Fibroblast of villous mesenchyme (primary cell): ENCODE data around the gene VNN1. TPM values are rescaled to one million over a fixed set of nuclear protein-coding genes. Genes with fewer than 3 reads are reported as not detected.

Experiments used
- DNase-seq: peaks from one replicate; pipeline ENCODE4 v3.0.0-alpha.2; 2010; ENCODE audit warnings: low read depth
- H3K4me3 ChIP-seq: 2 replicates; pipeline ENCODE4 v1.5.1; 2011; ENCODE audit warnings: low read depth, mild to moderate bottlenecking, low read length
- total RNA-seq: library from RNA; depleted of rRNA; stranded (reverse); fragments of >200 nt; gene quantifications from 2 replicates; pipeline ENCODE4 v1.2.3, GENCODE V29; 2012
- TF ChIP-seq, protein P1 (sequence below): IDR thresholded peaks from 2 replicates; pipeline ENCODE4 v1.5.1; 2012; ENCODE audit warnings: low read depth, mild to moderate bottlenecking, low read length; ENCODE audit not compliant: insufficient read depth

VNN1 gene
- total RNA-seq, 1 donor, result under 0.01 TPM

DNA sequence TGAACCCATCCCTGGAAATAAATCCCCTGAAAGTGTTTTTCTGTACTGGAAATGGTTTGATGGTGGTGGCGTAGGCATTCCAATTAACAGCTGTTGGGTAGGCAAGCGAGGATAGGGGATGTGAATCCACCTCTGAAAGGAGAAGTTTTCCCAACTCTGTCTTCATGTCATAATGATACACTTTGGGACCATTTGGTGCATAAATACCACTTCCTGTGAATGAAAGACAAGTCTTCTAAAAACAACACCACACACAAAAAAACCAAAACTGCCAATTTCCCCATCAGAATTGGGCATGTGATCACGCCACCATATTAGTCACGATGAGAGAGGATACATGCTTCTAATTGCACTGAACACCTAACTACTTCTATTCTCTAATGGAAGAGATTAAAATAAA lies 37.5 kb upstream of the VNN1 start:
- TF ChIP-seq, protein P1, sequence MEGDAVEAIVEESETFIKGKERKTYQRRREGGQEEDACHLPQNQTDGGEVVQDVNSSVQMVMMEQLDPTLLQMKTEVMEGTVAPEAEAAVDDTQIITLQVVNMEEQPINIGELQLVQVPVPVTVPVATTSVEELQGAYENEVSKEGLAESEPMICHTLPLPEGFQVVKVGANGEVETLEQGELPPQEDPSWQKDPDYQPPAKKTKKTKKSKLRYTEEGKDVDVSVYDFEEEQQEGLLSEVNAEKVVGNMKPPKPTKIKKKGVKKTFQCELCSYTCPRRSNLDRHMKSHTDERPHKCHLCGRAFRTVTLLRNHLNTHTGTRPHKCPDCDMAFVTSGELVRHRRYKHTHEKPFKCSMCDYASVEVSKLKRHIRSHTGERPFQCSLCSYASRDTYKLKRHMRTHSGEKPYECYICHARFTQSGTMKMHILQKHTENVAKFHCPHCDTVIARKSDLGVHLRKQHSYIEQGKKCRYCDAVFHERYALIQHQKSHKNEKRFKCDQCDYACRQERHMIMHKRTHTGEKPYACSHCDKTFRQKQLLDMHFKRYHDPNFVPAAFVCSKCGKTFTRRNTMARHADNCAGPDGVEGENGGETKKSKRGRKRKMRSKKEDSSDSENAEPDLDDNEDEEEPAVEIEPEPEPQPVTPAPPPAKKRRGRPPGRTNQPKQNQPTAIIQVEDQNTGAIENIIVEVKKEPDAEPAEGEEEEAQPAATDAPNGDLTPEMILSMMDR, result no peak
- H3K4me3 ChIP-seq, result no peak overlapping the region
- no peak for DNase-seq

- TF ChIP-seq, protein P1, result no peak
- no peak overlapping the region for H3K4me3 ChIP-seq
- DNase-seq, result no peak
Observed at GRCh38 chr6:132750455-132751248, 36.8 kb upstream of the VNN1 start.

DNA sequence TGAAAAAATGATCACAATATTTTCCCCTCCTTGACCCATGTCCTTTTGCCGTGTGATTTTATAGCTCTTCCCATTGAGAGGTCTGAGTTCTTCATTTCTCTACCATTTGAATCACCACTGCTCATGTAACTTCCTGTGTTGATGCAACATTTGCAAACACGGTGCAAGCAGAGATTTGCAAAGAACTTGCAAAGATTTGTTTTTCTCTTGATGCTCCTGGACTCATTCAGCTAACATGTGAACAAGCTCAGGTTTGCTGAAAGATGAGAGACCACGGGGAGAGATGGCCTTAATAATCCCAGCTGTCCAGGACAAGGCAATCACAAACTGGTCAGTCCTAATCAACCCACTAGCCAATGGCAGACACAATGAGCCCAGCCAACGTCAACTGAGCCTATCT lies 35.3 kb upstream of the VNN1 start:
- H3K4me3 ChIP-seq, result no peak overlapping the region
- TF ChIP-seq, protein P1, result no peak
- peak; percentile 63 for DNase-seq

GRCh38 chr6:132748446-132748845 lies 34.6 kb upstream of the VNN1 start:
- H3K4me3 ChIP-seq, result no peak overlapping the region
- DNase-seq, result no peak
- TF ChIP-seq, protein P1, result no peak

- TF ChIP-seq, protein P1, result no peak
- no peak for DNase-seq
Observed at GRCh38 chr6:132746048-132746447, 32.2 kb upstream of the VNN1 start.

GRCh38 chr6:132742495-132742894 lies 28.6 kb upstream of the VNN1 start:
- TF ChIP-seq, protein P1, result no peak
- H3K4me3 ChIP-seq, result no peak overlapping the region
- DNase-seq, result no peak

More at GRCh38 chr6:132746048-132746447, 32.2 kb upstream of the VNN1 start:
- H3K4me3 ChIP-seq, result no peak overlapping the region
